HG02970 (cell line): Measurements from ENCODE around the gene NOP9.

ENCODE experiments used
- ATAC-seq: cut with Tn5 transposase; IDR thresholded peaks from one replicate; pipeline ENCODE4 v1.9.1; 2021; ENCODE audit warnings: mild to moderate bottlenecking, moderate library complexity, moderate number of reproducible peaks; ENCODE audit not compliant: unreplicated experiment, low FRiP score

The NOP9 gene

GRCh38 chr14:24262821-24263733, 36.6 kb upstream of the NOP9 start, which contains the start of gene TGM1:
TGM1 (minus strand) TSS chr14:24263177; CDS start chr14:24262352, 825 bp downstream.
- ATAC-seq: no peak

GRCh38 chr14:24263848-24264247, 35.8 kb upstream of the NOP9 start:
- no peak for ATAC-seq

GRCh38 chr14:24264298-24264697, 35.4 kb upstream of the NOP9 start:
- ATAC-seq: no peak

GRCh38 chr14:24266344-24267244, 33.1 kb upstream of the NOP9 start:
- no peak for ATAC-seq

GRCh38 chr14:24267516-24267915, 32.1 kb upstream of the NOP9 start:
- no peak for ATAC-seq

GRCh38 chr14:24268225-24268624, 31.4 kb upstream of the NOP9 start:
- no peak for ATAC-seq

- no peak for ATAC-seq
Measured at GRCh38 chr14:24269368-24269767, 30.3 kb upstream of the NOP9 start.

GRCh38 chr14:24269910-24270536, 29.6 kb upstream of the NOP9 start:
- ATAC-seq: no peak

- no peak for ATAC-seq
Measured at GRCh38 chr14:24270537-24271133, 29.0 kb upstream of the NOP9 start.

- peak; percentile 77 for ATAC-seq
Measured at GRCh38 chr14:24271134-24271833, 28.4 kb upstream of the NOP9 start, which contains the start of gene RABGGTA. RABGGTA (minus strand) TSS chr14:24271597; CDS start chr14:24271115, 482 bp downstream.

GRCh38 chr14:24271834-24272263, 27.8 kb upstream of the NOP9 start:
- no peak for ATAC-seq

GRCh38 chr14:24272467-24272866, 27.2 kb upstream of the NOP9 start:
- ATAC-seq: no peak

GRCh38 chr14:24273422-24273998, 26.1 kb upstream of the NOP9 start:
- ATAC-seq: no peak

GRCh38 chr14:24274101-24274543, 25.5 kb upstream of the NOP9 start:
- peak; percentile 31 for ATAC-seq

GRCh38 chr14:24277071-24277470, 22.6 kb upstream of the NOP9 start:
- ATAC-seq: no peak

- no peak for ATAC-seq
Measured at GRCh38 chr14:24277606-24278321, 21.9 kb upstream of the NOP9 start.

GRCh38 chr14:24278424-24278823, 21.2 kb upstream of the NOP9 start:
- ATAC-seq: no peak
